ENCODE data around the gene SP140. TPM values are rescaled to one million over a fixed set of nuclear protein-coding genes. Genes with fewer than 3 reads are reported as not detected.
"Not testable (repeated sequence)": the region's sequence is repeated elsewhere in the genome, so short reads cannot be mapped to it uniquely, and the experiment has no call there.

SP140 gene
- total and polyA plus RNA-seq, 3 experiments from 2014 or later = 34.0 to 111 (median 108) TPM

DNA sequence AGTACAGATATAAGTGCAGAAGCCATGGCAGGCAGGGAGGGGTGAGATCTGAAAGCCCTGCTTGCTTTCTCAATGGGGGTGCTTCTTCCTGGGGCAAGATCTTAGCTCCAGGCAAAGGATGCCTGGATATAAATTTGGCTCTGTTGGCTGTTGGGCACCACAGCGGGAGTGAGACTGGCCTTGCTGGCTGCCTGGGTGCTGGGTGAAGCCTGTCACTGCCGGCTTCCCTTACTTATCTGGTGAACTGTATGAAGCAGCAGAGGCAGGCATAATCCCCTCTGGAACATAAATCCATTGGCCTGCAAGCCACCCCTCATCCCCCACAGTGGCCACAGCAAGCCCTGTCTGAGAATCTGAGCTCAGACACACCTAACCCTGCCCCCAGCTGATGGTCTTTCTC lies 74.1 kb downstream of the SP140 start:
- Histone ChIP-seq H3K9me3 (ENCODE audit: low read length) (no peaks in the 10 kb centered on the region), H3K27me3 (ENCODE audit: insufficient read depth, low read length, poor library complexity, severe bottlenecking) (no peaks in the 10 kb centered on the region), H3K36me3 (ENCODE audit: insufficient read depth, low read length) (peaks cover 43% of the 10 kb centered on the region), H3K4me3 (ENCODE audit: low read length) (no peak overlapping the region), H3K4me1 (ENCODE audit: insufficient read depth, low read length) (no peaks in the 10 kb centered on the region), H3K27ac (ENCODE audit: low read depth, low read length) (no peak overlapping the region)
- no peak for DNase-seq
- H3K4me3 Mint-ChIP-seq = no peak overlapping the region
- ChIA-PET POLR2A (no interaction called here), CTCF (interaction anchor here (1.2 kb wide), 1 partner anchor 146 kb away, joined by 3 read pairs; no protein-coding TSS in a partner anchor)
- H3K4me1 Mint-ChIP-seq = peaks cover 0 to 1% (median 0%) of the 10 kb centered on the region in 3 donors
- H3K36me3 Mint-ChIP-seq = peaks cover 58 to 88% (median 72%) of the 10 kb centered on the region in 3 donors
- H3K9me3 Mint-ChIP-seq = peaks cover 0 to 21% (median 6%) of the 10 kb centered on the region in 5 donors
- peak overlapping the region in 2 of 8 donors; percentile 32 to 55 for H3K27ac Mint-ChIP-seq
- no peaks in the 10 kb centered on the region for H3K27me3 Mint-ChIP-seq

DNA sequence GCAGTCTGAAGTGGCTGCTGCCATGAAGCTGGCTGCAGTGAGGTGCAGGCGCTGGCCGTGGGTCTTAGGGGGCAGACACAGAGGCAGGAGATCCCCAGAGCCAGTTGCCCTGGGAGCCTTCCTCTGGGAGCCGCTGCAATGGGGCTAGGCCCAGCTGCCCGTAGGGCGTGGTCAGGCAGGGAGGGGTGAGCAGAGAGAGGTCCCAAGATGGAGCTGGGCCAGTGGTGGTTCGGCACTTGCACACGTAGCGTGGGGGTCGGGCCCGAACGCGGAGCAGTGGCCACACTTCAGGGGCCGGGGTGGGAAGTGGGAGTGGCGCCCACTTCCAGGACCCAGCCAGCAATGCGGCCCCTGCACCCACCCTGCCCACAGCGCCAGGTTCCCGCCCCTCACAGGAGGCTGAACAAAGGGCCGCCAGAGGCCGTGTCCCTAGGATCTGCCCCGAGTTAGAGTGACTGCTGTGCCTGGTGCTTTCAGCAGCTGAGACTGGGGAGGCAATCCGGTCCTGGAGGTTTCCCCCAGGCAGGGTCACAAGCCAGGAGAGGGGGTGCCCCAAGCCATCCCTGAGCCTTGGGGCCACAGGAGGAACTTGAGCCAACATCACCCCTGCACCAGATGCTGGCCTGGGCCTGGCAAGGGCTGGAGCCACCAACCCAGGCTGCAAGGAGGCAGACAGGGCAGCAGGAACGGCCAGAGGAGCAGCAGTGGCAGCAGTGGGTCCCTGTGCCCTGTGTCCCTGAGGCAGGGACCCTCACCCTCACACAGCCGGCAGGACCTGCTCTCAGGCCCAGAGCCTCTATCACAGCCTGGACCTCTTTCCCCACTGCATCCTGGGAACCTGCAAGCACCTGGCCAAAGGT lies 80.1 kb downstream of the SP140 start:
- no peak overlapping the region for H3K4me3 ChIP-seq (ENCODE audit: low read length)
- Mint-ChIP-seq H3K4me1 (peaks cover 0 to 8% (median 0%) of the 10 kb centered on the region in 3 donors), H3K27me3 (no peaks in the 10 kb centered on the region), H3K36me3 (peaks cover 19 to 56% (median 39%) of the 10 kb centered on the region in 3 donors), H3K9me3 (peaks cover 0 to 12% (median 0%) of the 10 kb centered on the region in 5 donors), H3K4me3 (no peak overlapping the region), H3K27ac (peak overlapping the region in 2 of 8 donors; percentile 24 to 55)
- POLR2A ChIA-PET = no interaction called here
- H3K4me1 ChIP-seq (ENCODE audit: insufficient read depth, low read length) = no peaks in the 10 kb centered on the region
- no peak overlapping the region for H3K27ac ChIP-seq (ENCODE audit: low read depth, low read length)
- CTCF ChIA-PET = no interaction called here
- no peaks in the 10 kb centered on the region for H3K36me3 ChIP-seq (ENCODE audit: insufficient read depth, low read length)
- no peaks in the 10 kb centered on the region for H3K9me3 ChIP-seq (ENCODE audit: low read length)
- no peaks in the 10 kb centered on the region for H3K27me3 ChIP-seq (ENCODE audit: insufficient read depth, low read length, poor library complexity, severe bottlenecking)
- no peak for DNase-seq

GRCh38 chr2:230306474-230306873 lies 80.9 kb downstream of the SP140 start:
- Mint-ChIP-seq H3K4me3 (no peak overlapping the region), H3K36me3 (peaks cover 15 to 52% (median 33%) of the 10 kb centered on the region in 3 donors), H3K27me3 (no peaks in the 10 kb centered on the region), H3K27ac (peak overlapping the region in 1 of 8 donors; percentile 52), H3K4me1 (peaks cover 0 to 8% (median 0%) of the 10 kb centered on the region in 3 donors), H3K9me3 (peaks cover 0 to 12% (median 0%) of the 10 kb centered on the region in 5 donors)
- no peaks in the 10 kb centered on the region for H3K36me3 ChIP-seq (ENCODE audit: insufficient read depth, low read length)
- POLR2A ChIA-PET = no interaction called here
- no peak overlapping the region for H3K27ac ChIP-seq (ENCODE audit: low read depth, low read length)
- H3K4me3 ChIP-seq (ENCODE audit: low read length) = no peak overlapping the region
- no peaks in the 10 kb centered on the region for H3K9me3 ChIP-seq (ENCODE audit: low read length)
- H3K4me1 ChIP-seq (ENCODE audit: insufficient read depth, low read length) = no peaks in the 10 kb centered on the region
- CTCF ChIA-PET = no interaction called here
- no peak for DNase-seq
- H3K27me3 ChIP-seq (ENCODE audit: insufficient read depth, low read length, poor library complexity, severe bottlenecking) = no peaks in the 10 kb centered on the region

DNA sequence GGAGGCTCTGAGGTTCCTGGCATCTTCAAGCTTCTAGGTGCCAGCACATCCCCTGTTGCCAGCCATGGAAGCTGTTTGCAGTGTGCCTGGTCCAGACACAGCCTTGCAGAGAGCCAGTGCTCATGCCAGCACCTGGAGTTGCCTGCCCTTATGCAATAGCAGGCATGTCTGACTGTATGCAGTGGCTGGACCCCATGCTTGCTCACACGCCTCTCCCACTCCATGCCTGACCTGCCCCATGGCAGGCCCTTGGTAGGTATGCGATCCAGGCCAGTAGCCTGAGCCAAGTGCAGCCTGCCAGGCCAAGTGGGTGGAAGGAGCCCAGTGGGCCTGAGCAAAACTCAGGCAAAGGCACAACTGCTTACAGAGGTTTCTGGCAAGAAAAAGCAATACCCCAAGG lies 81.9 kb downstream of the SP140 start:
- Mint-ChIP-seq H3K27ac (no peak overlapping the region), H3K27me3 (no peaks in the 10 kb centered on the region), H3K36me3 (peaks cover 20 to 60% (median 28%) of the 10 kb centered on the region in 3 donors), H3K4me1 (peaks cover 0 to 8% (median 0%) of the 10 kb centered on the region in 3 donors), H3K9me3 (peaks cover 0 to 12% (median 0%) of the 10 kb centered on the region in 5 donors), H3K4me3 (no peak overlapping the region)
- Histone ChIP-seq H3K27ac (ENCODE audit: low read depth, low read length) (no peak overlapping the region), H3K9me3 (ENCODE audit: low read length) (no peaks in the 10 kb centered on the region), H3K27me3 (ENCODE audit: insufficient read depth, low read length, poor library complexity, severe bottlenecking) (no peaks in the 10 kb centered on the region), H3K4me3 (ENCODE audit: low read length) (no peak overlapping the region), H3K36me3 (ENCODE audit: insufficient read depth, low read length) (no peaks in the 10 kb centered on the region), H3K4me1 (ENCODE audit: insufficient read depth, low read length) (no peaks in the 10 kb centered on the region)
- no peak for DNase-seq
- ChIA-PET CTCF (no interaction called here), POLR2A (no interaction called here)

- no peaks in the 10 kb centered on the region for H3K27me3 ChIP-seq (ENCODE audit: insufficient read depth, low read length, poor library complexity, severe bottlenecking)
- Mint-ChIP-seq H3K9me3 (peaks cover 0 to 5% (median 0%) of the 10 kb centered on the region in 5 donors), H3K27ac (peak overlapping the region in 1 of 8 donors; percentile 38), H3K27me3 (no peaks in the 10 kb centered on the region), H3K4me3 (no peak overlapping the region), H3K36me3 (peaks cover 19 to 64% (median 24%) of the 10 kb centered on the region in 3 donors), H3K4me1 (peaks cover 0 to 8% (median 0%) of the 10 kb centered on the region in 3 donors)
- ChIA-PET CTCF (no interaction called here), POLR2A (interaction anchor here (0.7 to 1.4 kb wide), 2 partner anchors 11 to 394 kb away, joined by 4 to 5 read pairs; no protein-coding TSS in a partner anchor)
- H3K4me3 ChIP-seq (ENCODE audit: low read length) = no peak overlapping the region
- H3K36me3 ChIP-seq (ENCODE audit: insufficient read depth, low read length) = peaks cover 8% of the 10 kb centered on the region
- no peak for DNase-seq
- H3K9me3 ChIP-seq (ENCODE audit: low read length) = no peaks in the 10 kb centered on the region
- no peaks in the 10 kb centered on the region for H3K4me1 ChIP-seq (ENCODE audit: insufficient read depth, low read length)
- no peak overlapping the region for H3K27ac ChIP-seq (ENCODE audit: low read depth, low read length)
Observed at GRCh38 chr2:230308402-230309000, 83.0 kb downstream of the SP140 start.

DNA sequence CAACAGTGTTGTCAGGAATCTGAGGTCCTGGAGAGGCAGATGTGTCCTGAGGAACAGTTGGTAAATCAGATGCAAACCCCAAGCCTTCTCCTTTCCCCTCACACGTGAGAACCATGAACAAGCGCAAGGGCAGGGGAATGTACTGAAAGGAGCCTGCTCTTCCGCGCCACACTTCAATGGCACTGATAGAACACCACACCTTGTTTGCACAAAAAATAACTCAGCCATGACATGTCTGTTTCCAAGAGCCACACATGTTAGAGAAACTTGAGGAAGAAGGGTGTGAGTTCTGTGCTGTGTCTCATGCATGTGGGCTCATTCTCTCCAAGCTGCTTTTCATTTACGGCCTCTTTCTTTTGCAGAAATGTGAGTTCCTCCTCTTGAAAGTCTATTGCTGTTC lies 85.3 kb downstream of the SP140 start:
- H3K27me3 ChIP-seq (ENCODE audit: insufficient read depth, low read length, poor library complexity, severe bottlenecking); H3K4me3 ChIP-seq (ENCODE audit: low read length); H3K9me3 ChIP-seq (ENCODE audit: low read length); DNase-seq; H3K9me3 Mint-ChIP-seq; H3K4me3 Mint-ChIP-seq; CTCF ChIA-PET; H3K27me3 Mint-ChIP-seq; H3K27ac Mint-ChIP-seq; H3K36me3 ChIP-seq (ENCODE audit: insufficient read depth, low read length); POLR2A ChIA-PET; H3K4me1 ChIP-seq (ENCODE audit: insufficient read depth, low read length); H3K27ac ChIP-seq (ENCODE audit: low read depth, low read length): not testable (repeated sequence)
- peaks cover 3 to 17% (median 5%) of the 10 kb centered on the region in 3 donors for H3K4me1 Mint-ChIP-seq
- H3K36me3 Mint-ChIP-seq = peaks cover 11 to 75% (median 32%) of the 10 kb centered on the region in 3 donors

GRCh38 chr2:230311634-230312033 lies 86.1 kb downstream of the SP140 start:
- H3K27me3 ChIP-seq (ENCODE audit: insufficient read depth, low read length, poor library complexity, severe bottlenecking); H3K9me3 Mint-ChIP-seq; H3K9me3 ChIP-seq (ENCODE audit: low read length); DNase-seq; H3K4me3 ChIP-seq (ENCODE audit: low read length); H3K4me3 Mint-ChIP-seq; POLR2A ChIA-PET; H3K4me1 ChIP-seq (ENCODE audit: insufficient read depth, low read length); H3K27ac ChIP-seq (ENCODE audit: low read depth, low read length); H3K36me3 ChIP-seq (ENCODE audit: insufficient read depth, low read length); CTCF ChIA-PET; H3K27me3 Mint-ChIP-seq: not testable (repeated sequence)
- Mint-ChIP-seq H3K27ac (peak overlapping the region in 3 of 8 donors; percentile 27 to 83 (median 52)), H3K4me1 (peaks cover 5 to 25% (median 11%) of the 10 kb centered on the region in 3 donors), H3K36me3 (peaks cover 11 to 76% (median 32%) of the 10 kb centered on the region in 3 donors)

GRCh38 chr2:230312638-230313037 lies 87.1 kb downstream of the SP140 start:
- H3K9me3 ChIP-seq (ENCODE audit: low read length) = no peaks in the 10 kb centered on the region
- Mint-ChIP-seq H3K27ac (no peak overlapping the region), H3K36me3 (peaks cover 6 to 69% (median 32%) of the 10 kb centered on the region in 3 donors), H3K4me3 (no peak overlapping the region), H3K9me3 (no peaks in the 10 kb centered on the region), H3K4me1 (peaks cover 10 to 35% (median 20%) of the 10 kb centered on the region in 3 donors), H3K27me3 (no peaks in the 10 kb centered on the region)
- H3K36me3 ChIP-seq (ENCODE audit: insufficient read depth, low read length) = peaks cover 8% of the 10 kb centered on the region
- no peak overlapping the region for H3K27ac ChIP-seq (ENCODE audit: low read depth, low read length)
- peaks cover 13% of the 10 kb centered on the region for H3K4me1 ChIP-seq (ENCODE audit: insufficient read depth, low read length)
- CTCF ChIA-PET = no interaction called here
- POLR2A ChIA-PET = no interaction called here
- H3K27me3 ChIP-seq (ENCODE audit: insufficient read depth, low read length, poor library complexity, severe bottlenecking) = no peaks in the 10 kb centered on the region
- no peak overlapping the region for H3K4me3 ChIP-seq (ENCODE audit: low read length)
- no peak for DNase-seq
